Stimulated activated effector memory CD8-positive, alpha-beta T cell treated with anti-CD3 and anti-CD28 coated beads, Interleukin-12 subunit alpha, Interleukin-12 subunit beta, amount 100 ng/mL, for 72 hours (primary cell): ENCODE measurements around the gene ANXA7.

Experiments
- ATAC-seq: fragments of 150-1000 bp; cut with Tn5 transposase; 2 replicates; pipeline ENCODE4 v1.10.0; 2021
- DNase-seq, 2 donors: peaks; one replicate each; pipeline ENCODE4 v3.0.0; 2021 to 2022; ENCODE audit warnings: low spot score in 2 of 2
- H3K27ac Mint-ChIP-seq: one replicate; pipeline ENCODE4 v1.8.0; 2022; ENCODE audit warnings: mild to moderate bottlenecking, mixed read lengths
- H3K36me3 Mint-ChIP-seq: one replicate; pipeline ENCODE4 v1.8.0; 2022; ENCODE audit warnings: mild to moderate bottlenecking, mixed read lengths
- H3K4me1 Mint-ChIP-seq: one replicate; pipeline ENCODE4 v1.8.0; 2022; ENCODE audit warnings: mixed read lengths
- H3K4me3 Mint-ChIP-seq: one replicate; pipeline ENCODE4 v1.8.0; 2022; ENCODE audit warnings: mild to moderate bottlenecking, mixed read lengths
- H3K9me3 Mint-ChIP-seq: one replicate; pipeline ENCODE4 v1.8.0; 2022; ENCODE audit warnings: mixed read lengths

ANXA7 gene

GRCh38 chr10:73386583-73386982 lies 27.3 kb downstream of the ANXA7 start:
- peaks cover 5% of the 10 kb centered on the region for H3K4me1 Mint-ChIP-seq

GRCh38 chr10:73379064-73379748 lies 34.7 kb downstream of the ANXA7 start:
- peak overlapping the region; percentile 86 for H3K27ac Mint-ChIP-seq
- H3K4me3 Mint-ChIP-seq = no peak overlapping the region
- no peak for ATAC-seq
- H3K9me3 Mint-ChIP-seq = no peaks in the 10 kb centered on the region
- peaks cover 100% of the 10 kb centered on the region for H3K36me3 Mint-ChIP-seq
- peaks cover 6% of the 10 kb centered on the region for H3K4me1 Mint-ChIP-seq
- no peak for DNase-seq

More at GRCh38 chr10:73386583-73386982, 27.3 kb downstream of the ANXA7 start:
- Mint-ChIP-seq H3K27ac (no peak overlapping the region), H3K9me3 (no peaks in the 10 kb centered on the region), H3K36me3 (peaks cover 100% of the 10 kb centered on the region), H3K4me3 (no peak overlapping the region)
- no peak for ATAC-seq
- no peak for DNase-seq

- Mint-ChIP-seq H3K36me3 (peaks cover 100% of the 10 kb centered on the region), H3K4me3 (no peak overlapping the region), H3K27ac (no peak overlapping the region), H3K4me1 (peaks cover 6% of the 10 kb centered on the region), H3K9me3 (no peaks in the 10 kb centered on the region)
- DNase-seq = no peak
- ATAC-seq = no peak
Observed at GRCh38 chr10:73376679-73377078, 37.2 kb downstream of the ANXA7 start.

- H3K4me1 Mint-ChIP-seq = peaks cover 6% of the 10 kb centered on the region
- H3K9me3 Mint-ChIP-seq = no peaks in the 10 kb centered on the region
- H3K4me3 Mint-ChIP-seq = no peak overlapping the region
- peaks cover 86% of the 10 kb centered on the region for H3K36me3 Mint-ChIP-seq
- ATAC-seq (peak; percentile 96), DNase-seq (no peak)
- no peak overlapping the region for H3K27ac Mint-ChIP-seq
Observed at GRCh38 chr10:73368238-73368637, 45.6 kb downstream of the ANXA7 start.

GRCh38 chr10:73366381-73367298 lies 47.2 kb downstream of the ANXA7 start:
- no peaks in the 10 kb centered on the region for H3K9me3 Mint-ChIP-seq
- H3K27ac Mint-ChIP-seq = peak overlapping the region; percentile 63
- peaks cover 6% of the 10 kb centered on the region for H3K4me1 Mint-ChIP-seq
- ATAC-seq (peak; percentile 41), DNase-seq (no peak)
- H3K4me3 Mint-ChIP-seq = no peak overlapping the region
- peaks cover 70% of the 10 kb centered on the region for H3K36me3 Mint-ChIP-seq

- DNase-seq (no peak), ATAC-seq (no peak)
- Mint-ChIP-seq H3K27ac (peak overlapping the region; percentile 76), H3K36me3 (peaks cover 53% of the 10 kb centered on the region), H3K4me1 (peaks cover 6% of the 10 kb centered on the region), H3K9me3 (no peaks in the 10 kb centered on the region), H3K4me3 (no peak overlapping the region)
Observed at GRCh38 chr10:73364964-73365363, 48.9 kb downstream of the ANXA7 start.

GRCh38 chr10:73359492-73359891 lies 54.4 kb downstream of the ANXA7 start:
- no peak overlapping the region for H3K27ac Mint-ChIP-seq
- peak overlapping the region; percentile 96 for H3K4me3 Mint-ChIP-seq
- H3K36me3 Mint-ChIP-seq = peaks cover 15% of the 10 kb centered on the region
- no peak for DNase-seq
- ATAC-seq = no peak
- H3K9me3 Mint-ChIP-seq = no peaks in the 10 kb centered on the region
- H3K4me1 Mint-ChIP-seq = peaks cover 15% of the 10 kb centered on the region

GRCh38 chr10:73358331-73359279 lies 55.3 kb downstream of the ANXA7 start, which contains the start of gene CFAP70:
TSS of gene CFAP70 (minus strand) at chr10:73358864. CDS start at chr10:73354796, 4,068 bp downstream.
- DNase-seq (peak; percentile 84 to 92), ATAC-seq (peak; percentile 98)
- Mint-ChIP-seq H3K4me1 (peaks cover 15% of the 10 kb centered on the region), H3K9me3 (no peaks in the 10 kb centered on the region), H3K27ac (peak within 1 kb of the TSS; percentile 98), H3K36me3 (peaks cover 12% of the 10 kb centered on the region), H3K4me3 (peak within 1 kb of the TSS; percentile 96)

GRCh38 chr10:73357821-73358220 lies 56.0 kb downstream of the ANXA7 start:
- peaks cover 15% of the 10 kb centered on the region for H3K4me1 Mint-ChIP-seq
- no peak for ATAC-seq
- no peaks in the 10 kb centered on the region for H3K9me3 Mint-ChIP-seq
- no peak for DNase-seq
- H3K27ac Mint-ChIP-seq = peak overlapping the region; percentile 98
- peak overlapping the region; percentile 96 for H3K4me3 Mint-ChIP-seq
- H3K36me3 Mint-ChIP-seq = peaks cover 12% of the 10 kb centered on the region

- H3K4me1 Mint-ChIP-seq = peaks cover 15% of the 10 kb centered on the region
- DNase-seq (no peak), ATAC-seq (no peak)
- peak overlapping the region; percentile 96 for H3K4me3 Mint-ChIP-seq
- no peaks in the 10 kb centered on the region for H3K9me3 Mint-ChIP-seq
- H3K27ac Mint-ChIP-seq = no peak overlapping the region
- H3K36me3 Mint-ChIP-seq = peaks cover 12% of the 10 kb centered on the region
Observed at GRCh38 chr10:73357166-73357565, 56.7 kb downstream of the ANXA7 start.

- H3K4me1 Mint-ChIP-seq = no peaks in the 10 kb centered on the region
- H3K36me3 Mint-ChIP-seq = no peaks in the 10 kb centered on the region
- DNase-seq (no peak), ATAC-seq (no peak)
- H3K27ac Mint-ChIP-seq = no peak overlapping the region
- H3K4me3 Mint-ChIP-seq = no peak overlapping the region
- no peaks in the 10 kb centered on the region for H3K9me3 Mint-ChIP-seq
Observed at GRCh38 chr10:73344269-73344668, 69.6 kb downstream of the ANXA7 start.

GRCh38 chr10:73340121-73340520 lies 73.7 kb downstream of the ANXA7 start:
- no peak for ATAC-seq
- no peaks in the 10 kb centered on the region for H3K4me1 Mint-ChIP-seq
- no peaks in the 10 kb centered on the region for H3K36me3 Mint-ChIP-seq
- H3K27ac Mint-ChIP-seq = no peak overlapping the region
- H3K9me3 Mint-ChIP-seq = no peaks in the 10 kb centered on the region
- no peak overlapping the region for H3K4me3 Mint-ChIP-seq
- no peak for DNase-seq

GRCh38 chr10:73339436-73339835 lies 74.4 kb downstream of the ANXA7 start:
- H3K27ac Mint-ChIP-seq = no peak overlapping the region
- H3K36me3 Mint-ChIP-seq = no peaks in the 10 kb centered on the region
- H3K4me1 Mint-ChIP-seq = no peaks in the 10 kb centered on the region
- no peak for DNase-seq
- H3K4me3 Mint-ChIP-seq = no peak overlapping the region
- H3K9me3 Mint-ChIP-seq = no peaks in the 10 kb centered on the region
- ATAC-seq = no peak

- Mint-ChIP-seq H3K27ac (no peak overlapping the region), H3K36me3 (no peaks in the 10 kb centered on the region), H3K9me3 (no peaks in the 10 kb centered on the region), H3K4me1 (no peaks in the 10 kb centered on the region), H3K4me3 (no peak overlapping the region)
- DNase-seq (no peak), ATAC-seq (no peak)
Observed at GRCh38 chr10:73338801-73339368, 75.0 kb downstream of the ANXA7 start.
